ENCODE results near the gene OR12D2. TPM values are rescaled to one million over a fixed set of nuclear protein-coding genes. Genes with fewer than 3 reads are reported as not detected.
"Not testable (repeated sequence)": the region's sequence is repeated elsewhere in the genome, so short reads cannot be mapped to it uniquely, and the experiment has no call there.

OR12D2 gene
- total RNA-seq, 1 donor from 2014 or later: not detected

DNA sequence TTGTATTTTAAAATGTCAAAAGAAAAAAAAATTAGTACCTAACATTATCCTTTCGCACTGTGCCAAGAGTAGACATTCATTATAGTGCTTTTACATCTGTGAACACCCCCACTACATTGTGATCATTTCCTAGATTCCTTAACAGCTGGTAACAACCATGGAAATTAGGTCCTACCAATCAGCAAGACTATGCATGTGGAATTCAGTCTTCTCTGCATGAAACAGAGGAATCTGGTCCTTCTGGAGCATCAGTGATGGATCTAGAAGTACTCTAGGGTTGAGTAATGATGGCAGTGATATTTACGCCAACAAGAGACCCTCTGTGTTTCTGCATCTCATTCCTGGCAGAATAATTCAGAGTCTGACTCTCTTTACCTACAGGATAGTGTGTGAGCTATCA, 28.7 kb downstream of the OR12D2 start:
- no peaks in the 10 kb centered on the region for H3K4me1 ChIP-seq
- H3K27me3 ChIP-seq (ENCODE audit: low read depth): no peaks in the 10 kb centered on the region
- H3K4me3 ChIP-seq: no peak overlapping the region
- intact Hi-C loops (cut with micrococcal nuclease): no loop called here
- H3K27ac ChIP-seq (replicated peaks): no peak overlapping the region
- no peak for DNase-seq
- no peaks in the 10 kb centered on the region for H3K36me3 ChIP-seq
- H3K9me3 ChIP-seq (replicated peaks): peaks cover 16% of the 10 kb centered on the region
- TF ChIP-seq, protein P1, sequence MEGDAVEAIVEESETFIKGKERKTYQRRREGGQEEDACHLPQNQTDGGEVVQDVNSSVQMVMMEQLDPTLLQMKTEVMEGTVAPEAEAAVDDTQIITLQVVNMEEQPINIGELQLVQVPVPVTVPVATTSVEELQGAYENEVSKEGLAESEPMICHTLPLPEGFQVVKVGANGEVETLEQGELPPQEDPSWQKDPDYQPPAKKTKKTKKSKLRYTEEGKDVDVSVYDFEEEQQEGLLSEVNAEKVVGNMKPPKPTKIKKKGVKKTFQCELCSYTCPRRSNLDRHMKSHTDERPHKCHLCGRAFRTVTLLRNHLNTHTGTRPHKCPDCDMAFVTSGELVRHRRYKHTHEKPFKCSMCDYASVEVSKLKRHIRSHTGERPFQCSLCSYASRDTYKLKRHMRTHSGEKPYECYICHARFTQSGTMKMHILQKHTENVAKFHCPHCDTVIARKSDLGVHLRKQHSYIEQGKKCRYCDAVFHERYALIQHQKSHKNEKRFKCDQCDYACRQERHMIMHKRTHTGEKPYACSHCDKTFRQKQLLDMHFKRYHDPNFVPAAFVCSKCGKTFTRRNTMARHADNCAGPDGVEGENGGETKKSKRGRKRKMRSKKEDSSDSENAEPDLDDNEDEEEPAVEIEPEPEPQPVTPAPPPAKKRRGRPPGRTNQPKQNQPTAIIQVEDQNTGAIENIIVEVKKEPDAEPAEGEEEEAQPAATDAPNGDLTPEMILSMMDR (IDR thresholded peaks at IDR 0.05; ENCODE audit: borderline replicate concordance): no peak

DNA sequence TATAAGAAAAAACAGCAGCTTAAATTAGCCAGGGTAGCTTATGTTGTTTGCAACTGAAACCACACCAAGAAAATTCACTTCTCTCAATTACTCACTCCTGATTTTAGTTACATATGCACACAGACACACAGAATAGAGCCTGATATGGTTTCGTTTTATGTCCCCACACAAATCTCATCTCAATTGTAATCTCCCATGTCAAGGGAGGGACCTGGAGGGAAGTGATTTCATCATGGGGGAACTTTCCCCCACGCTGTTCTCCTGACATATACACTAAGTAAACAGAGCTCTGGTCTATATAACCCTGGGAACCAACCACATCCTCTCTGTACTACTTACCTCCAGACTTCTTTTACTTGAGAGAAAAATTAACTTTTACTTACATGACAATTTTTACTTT, 29.1 kb downstream of the OR12D2 start:
- intact Hi-C loops (cut with micrococcal nuclease): no loop called here
- no peaks in the 10 kb centered on the region for H3K4me1 ChIP-seq
- no peak overlapping the region for H3K4me3 ChIP-seq
- TF ChIP-seq, protein P1 (IDR thresholded peaks at IDR 0.05; ENCODE audit: borderline replicate concordance): no peak
- H3K27me3 ChIP-seq (ENCODE audit: low read depth): no peaks in the 10 kb centered on the region
- no peaks in the 10 kb centered on the region for H3K36me3 ChIP-seq
- no peak for DNase-seq
- peaks cover 16% of the 10 kb centered on the region for H3K9me3 ChIP-seq (replicated peaks)
- no peak overlapping the region for H3K27ac ChIP-seq (replicated peaks)

DNA sequence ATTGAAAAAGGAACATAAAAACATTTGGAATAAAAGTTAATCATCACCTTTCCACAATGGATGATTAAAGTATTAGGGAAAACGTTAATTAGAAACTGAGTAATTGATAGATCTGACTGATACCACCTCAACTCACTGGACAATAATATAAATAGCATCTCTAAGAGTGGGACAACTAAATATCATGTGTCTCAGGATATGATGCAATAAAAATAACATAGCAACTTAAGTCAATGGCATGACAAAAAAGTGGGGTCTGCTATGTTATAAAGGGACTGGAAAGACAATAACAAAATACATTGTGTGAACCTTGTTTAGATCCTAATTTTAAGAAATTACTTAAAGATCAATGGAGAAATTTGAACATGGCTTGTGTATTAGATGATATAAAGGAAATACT, 29.6 kb downstream of the OR12D2 start:
- H3K9me3 ChIP-seq (replicated peaks): peaks cover 16% of the 10 kb centered on the region
- TF ChIP-seq, protein P1 (IDR thresholded peaks at IDR 0.05; ENCODE audit: borderline replicate concordance): no peak
- no peak overlapping the region for H3K27ac ChIP-seq (replicated peaks)
- no peak overlapping the region for H3K4me3 ChIP-seq
- no peak for DNase-seq
- H3K27me3 ChIP-seq (ENCODE audit: low read depth): no peaks in the 10 kb centered on the region
- intact Hi-C loops (cut with micrococcal nuclease): no loop called here
- no peaks in the 10 kb centered on the region for H3K4me1 ChIP-seq
- no peaks in the 10 kb centered on the region for H3K36me3 ChIP-seq

DNA sequence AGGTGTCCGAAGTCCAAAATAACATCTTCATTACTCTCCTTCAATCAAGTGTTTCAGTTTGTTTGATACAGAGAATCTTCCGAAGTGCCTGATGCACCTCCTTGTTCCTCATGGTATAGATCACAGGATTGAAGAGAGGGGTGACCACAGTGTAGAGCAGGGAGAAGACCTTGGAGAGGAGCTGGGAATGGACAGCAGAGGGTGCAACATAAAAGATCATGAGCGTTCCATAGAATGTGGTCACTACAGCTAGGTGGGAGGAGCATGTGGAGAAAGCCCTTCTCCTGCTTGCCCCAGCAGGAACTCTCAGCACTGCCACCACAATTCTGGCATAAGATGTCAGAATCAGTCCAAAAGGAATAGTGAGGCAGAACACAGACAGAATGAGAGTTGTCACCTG, 31.2 kb downstream of the OR12D2 start:
- no peaks in the 10 kb centered on the region for H3K4me1 ChIP-seq
- no peak overlapping the region for H3K4me3 ChIP-seq
- H3K36me3 ChIP-seq: no peaks in the 10 kb centered on the region
- peaks cover 6% of the 10 kb centered on the region for H3K9me3 ChIP-seq (replicated peaks)
- TF ChIP-seq, protein P1 (IDR thresholded peaks at IDR 0.05; ENCODE audit: borderline replicate concordance): no peak
- H3K27ac ChIP-seq (replicated peaks): no peak overlapping the region
- no peak for DNase-seq
- intact Hi-C loops (cut with micrococcal nuclease): no loop called here
- no peaks in the 10 kb centered on the region for H3K27me3 ChIP-seq (ENCODE audit: low read depth)

DNA sequence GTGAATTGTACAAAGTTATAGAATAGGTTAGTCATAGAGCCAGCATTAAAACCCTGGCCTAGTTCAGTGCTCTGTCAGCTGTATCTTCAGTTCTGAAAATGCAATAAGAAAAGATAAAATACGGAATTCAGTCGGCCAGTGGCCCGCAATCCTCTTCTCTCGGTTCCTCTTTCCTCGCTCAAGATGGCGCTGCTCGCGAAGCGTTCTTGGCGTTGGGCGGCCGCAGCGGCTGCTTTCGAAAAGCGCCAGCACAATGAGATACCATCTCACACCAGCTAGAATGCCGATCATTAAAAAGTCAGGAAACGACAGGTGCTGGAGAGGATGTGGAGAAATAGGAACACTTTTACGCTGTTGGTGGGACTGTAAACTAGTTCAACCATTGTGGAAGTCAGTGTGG, 41.3 kb downstream of the OR12D2 start:
- DNase-seq; H3K4me1 ChIP-seq; intact Hi-C loops (cut with micrococcal nuclease); H3K9me3 ChIP-seq (replicated peaks); H3K27ac ChIP-seq (replicated peaks); H3K36me3 ChIP-seq; H3K4me3 ChIP-seq; H3K27me3 ChIP-seq (ENCODE audit: low read depth): not testable (repeated sequence)

DNA sequence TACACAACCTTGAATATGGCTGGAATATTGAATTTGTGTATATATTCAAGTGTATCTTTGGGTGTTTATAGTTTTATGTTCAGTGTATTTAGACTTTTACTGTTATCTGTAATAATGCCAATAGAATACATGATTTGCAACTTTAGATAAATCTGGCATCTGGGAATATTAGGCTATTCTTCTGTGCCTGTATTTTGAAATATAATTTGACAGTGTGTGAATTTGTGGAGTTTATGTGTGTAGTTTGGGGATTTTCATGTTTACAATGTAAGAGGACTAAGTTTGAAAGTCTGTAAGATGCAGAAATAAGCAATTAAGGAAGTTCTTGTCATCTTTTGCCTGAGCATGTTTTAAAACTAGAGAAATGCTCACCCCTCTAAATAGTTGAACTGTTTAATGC, 43.6 kb downstream of the OR12D2 start, which contains the start of gene OR10C1:
TSS of gene OR10C1 (plus strand) at position 301 of the 400 bp plus-strand sequence. CDS start 710 bp downstream, outside the sequence.
- Histone ChIP-seq H3K4me1 (no peaks in the 10 kb centered on the region), H3K4me3 (no peak within 1 kb of the TSS), H3K27ac (replicated peaks) (no peak within 1 kb of the TSS), H3K36me3 (no peaks in the 10 kb centered on the region), H3K27me3 (ENCODE audit: low read depth) (peaks cover 5% of the 10 kb centered on the region), H3K9me3 (replicated peaks) (no peaks in the 10 kb centered on the region)
- no peak for DNase-seq
- TF ChIP-seq, protein P1 (IDR thresholded peaks at IDR 0.05; ENCODE audit: borderline replicate concordance): no peak
- intact Hi-C loops (cut with micrococcal nuclease): no loop called here

All from left ventricle myocardium inferior (tissue), 1 donor.